Right ventricle myocardium inferior (tissue), 1 donor: ENCODE results near the gene HMX3. TPM values are rescaled to one million over a fixed set of nuclear protein-coding genes. Genes with fewer than 3 reads are reported as not detected.
"Not testable (repeated sequence)": the region's sequence is repeated elsewhere in the genome, so short reads cannot be mapped to it uniquely, and the experiment has no call there.

Experiments used
- ATAC-seq: fragments of 200-7000 bp; cut with Tn5 transposase; one replicate; pipeline ENCODE4 v1.9.1; 2020; ENCODE audit warnings: mild to moderate bottlenecking, moderate library complexity
- DNase-seq: peaks from one replicate; pipeline ENCODE4 v3.0.0; 2021; ENCODE audit errors: missing footprints
- intact Hi-C: fragments of 100-400 bp; cut with DNase I; formaldehyde crosslinking; loops from one replicate; pipeline ENCODE4 v1.11.0; 2022
- total RNA-seq: library from RNA; stranded (reverse); fragmentation: NEBNext Ultra II Directional; extraction: Animal tissue kit (Norgen Biotek cat#: 25700); gene quantifications from one replicate; pipeline ENCODE4 v1.2.1, GENCODE V29; 2021
- donor health status: DM: no; HTN: yes; CAD: no; lungs with severe emphysema.

The HMX3 gene
- total RNA-seq, 1 donor from 2014 or later: not detected

DNA sequence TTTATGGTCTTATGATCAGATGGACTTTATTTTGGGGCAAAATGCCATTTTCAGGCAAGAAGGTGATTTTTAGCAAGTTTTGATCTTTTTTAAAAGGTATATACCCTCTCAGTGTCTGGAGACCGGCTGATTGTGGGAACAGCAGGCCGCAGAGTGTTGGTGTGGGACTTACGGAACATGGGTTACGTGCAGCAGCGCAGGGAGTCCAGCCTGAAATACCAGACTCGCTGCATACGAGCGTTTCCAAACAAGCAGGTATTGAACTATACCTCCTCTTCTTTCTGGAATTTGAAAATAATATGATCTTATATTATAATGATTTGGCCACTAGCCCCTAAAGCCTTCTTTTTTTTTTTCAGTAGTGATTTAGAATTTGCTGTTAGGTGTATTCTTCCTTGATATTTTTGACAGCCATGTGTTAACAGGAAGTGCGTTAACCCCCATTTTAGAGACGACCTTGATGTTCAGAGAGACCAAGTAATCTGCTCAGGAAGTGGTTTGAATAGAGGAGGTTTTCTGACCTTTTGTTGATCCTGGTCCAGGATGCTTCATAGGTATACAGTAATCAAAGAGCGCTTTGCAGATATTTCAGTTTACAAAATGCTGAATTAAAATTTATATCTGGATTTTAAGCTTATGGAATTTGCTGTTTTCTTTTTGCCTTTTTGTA, 24.7 kb downstream of the HMX3 start:
- DNase-seq: no peak
- intact Hi-C loops: no loop called here
- no peak for ATAC-seq

DNA sequence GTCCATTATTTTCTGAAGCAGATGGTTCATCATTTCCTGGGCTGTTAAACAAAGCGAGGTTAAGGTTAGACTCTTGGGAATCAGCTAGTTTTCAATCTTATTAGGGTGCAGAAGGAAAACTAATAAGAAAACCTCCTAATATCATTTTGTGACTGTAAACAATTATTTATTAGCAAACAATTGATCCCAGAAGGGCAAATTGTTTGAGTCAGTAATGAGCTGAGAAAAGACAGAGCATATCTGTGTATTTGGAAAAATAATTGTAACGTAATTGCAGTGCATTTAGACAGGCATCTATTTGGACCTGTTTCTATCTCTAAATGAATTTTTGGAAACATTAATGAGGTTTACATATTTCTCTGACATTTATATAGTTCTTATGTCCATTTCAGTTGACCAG, 28.5 kb downstream of the HMX3 start:
- intact Hi-C loops: no loop called here

DNA sequence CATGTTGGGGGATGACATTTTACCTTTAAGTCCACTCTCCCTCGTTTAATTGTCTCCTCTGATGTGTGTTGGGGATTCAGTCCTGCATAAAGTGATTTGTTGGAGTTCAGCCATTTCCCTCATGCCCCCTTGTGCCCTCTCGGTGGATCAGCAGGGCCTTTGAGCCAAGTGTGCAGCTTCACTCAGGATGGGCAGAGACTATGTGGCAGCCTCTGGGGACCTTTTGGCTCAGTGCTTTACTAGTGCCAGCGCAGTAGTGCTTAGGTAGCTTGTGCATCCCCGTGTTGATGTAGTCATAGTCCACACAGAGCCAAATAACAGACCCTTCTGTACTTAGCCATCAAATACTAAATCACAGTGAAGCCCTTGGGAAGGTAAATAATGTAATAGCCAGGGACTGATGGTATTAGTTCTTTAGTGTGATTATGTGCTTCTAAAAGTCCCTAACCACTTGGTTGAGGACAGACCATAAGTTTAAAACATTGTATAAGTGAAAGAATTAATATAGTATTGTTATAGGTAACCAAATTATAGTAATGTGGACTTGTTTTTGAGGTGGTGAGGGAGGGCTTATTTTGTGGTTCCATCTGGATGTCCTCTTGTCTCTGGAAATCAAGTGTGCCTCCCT, 29.8 kb downstream of the HMX3 start:
- no peak for DNase-seq
- intact Hi-C loops: no loop called here
- no peak for ATAC-seq

More for the DNA sequence above, 28.5 kb downstream of the HMX3 start:
- ATAC-seq: no peak
- no peak for DNase-seq

DNA sequence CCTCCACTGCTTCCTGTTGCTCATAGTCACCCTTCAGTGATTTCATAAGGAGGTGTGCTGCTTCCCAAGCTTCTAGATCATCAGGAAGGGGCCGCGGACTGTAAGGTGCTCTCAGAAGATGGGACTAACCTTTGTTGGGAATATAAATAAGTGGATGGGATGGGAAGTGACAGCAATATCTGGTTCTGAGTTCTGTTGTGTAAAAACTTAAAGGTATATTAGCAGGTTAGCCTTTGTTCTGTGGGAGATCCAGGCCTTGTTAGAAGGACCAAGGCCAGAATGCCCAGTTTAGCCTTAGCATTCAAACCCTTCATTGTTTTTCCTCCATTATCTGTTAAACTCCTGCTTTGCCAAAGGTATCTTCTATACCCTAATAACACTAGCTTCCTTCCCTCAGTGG, 30.8 kb downstream of the HMX3 start:
- ATAC-seq (no peak), DNase-seq (no peak)
- intact Hi-C loops: no loop called here

DNA sequence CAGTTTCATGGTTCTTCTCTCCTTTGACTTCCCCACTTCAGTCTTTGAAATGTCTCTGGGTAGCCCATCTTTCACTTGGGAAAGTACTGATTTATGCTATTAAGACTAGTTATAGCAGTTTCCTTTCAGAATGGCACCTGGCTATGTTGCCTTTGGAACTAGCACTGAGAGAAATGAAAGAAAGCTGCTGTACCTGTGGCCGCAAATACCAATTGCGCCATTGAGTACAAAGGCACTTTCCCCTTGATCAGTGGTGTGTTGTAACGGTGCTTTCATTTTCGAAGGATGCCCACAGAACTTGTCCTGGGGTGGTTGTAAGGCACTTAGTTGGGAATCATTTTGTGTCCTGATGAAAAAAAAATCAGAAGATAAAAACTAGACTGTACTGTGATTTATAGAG, 35.2 kb downstream of the HMX3 start:
- intact Hi-C loops: no loop called here
- DNase-seq (no peak), ATAC-seq (no peak)

DNA sequence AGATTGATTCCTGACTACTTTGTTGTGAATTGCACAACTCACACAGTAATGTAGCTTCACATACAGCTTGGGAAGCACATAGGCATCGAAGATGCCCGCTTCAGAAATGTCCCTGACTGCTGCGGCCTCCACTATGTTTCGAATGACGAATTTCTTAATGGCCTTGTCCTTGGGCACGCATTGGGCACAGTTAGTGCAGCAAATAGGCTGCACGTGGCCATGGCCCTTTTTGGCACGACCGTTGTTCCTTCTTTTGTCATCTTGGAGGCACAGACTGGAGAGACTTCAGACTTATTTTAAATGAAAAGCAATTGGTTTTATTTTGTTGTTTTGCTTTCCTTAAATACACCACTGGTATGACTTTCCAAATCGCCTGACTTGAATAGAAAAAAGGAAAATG, 35.8 kb downstream of the HMX3 start:
- DNase-seq, ATAC-seq, intact Hi-C loops: not testable (repeated sequence)

DNA sequence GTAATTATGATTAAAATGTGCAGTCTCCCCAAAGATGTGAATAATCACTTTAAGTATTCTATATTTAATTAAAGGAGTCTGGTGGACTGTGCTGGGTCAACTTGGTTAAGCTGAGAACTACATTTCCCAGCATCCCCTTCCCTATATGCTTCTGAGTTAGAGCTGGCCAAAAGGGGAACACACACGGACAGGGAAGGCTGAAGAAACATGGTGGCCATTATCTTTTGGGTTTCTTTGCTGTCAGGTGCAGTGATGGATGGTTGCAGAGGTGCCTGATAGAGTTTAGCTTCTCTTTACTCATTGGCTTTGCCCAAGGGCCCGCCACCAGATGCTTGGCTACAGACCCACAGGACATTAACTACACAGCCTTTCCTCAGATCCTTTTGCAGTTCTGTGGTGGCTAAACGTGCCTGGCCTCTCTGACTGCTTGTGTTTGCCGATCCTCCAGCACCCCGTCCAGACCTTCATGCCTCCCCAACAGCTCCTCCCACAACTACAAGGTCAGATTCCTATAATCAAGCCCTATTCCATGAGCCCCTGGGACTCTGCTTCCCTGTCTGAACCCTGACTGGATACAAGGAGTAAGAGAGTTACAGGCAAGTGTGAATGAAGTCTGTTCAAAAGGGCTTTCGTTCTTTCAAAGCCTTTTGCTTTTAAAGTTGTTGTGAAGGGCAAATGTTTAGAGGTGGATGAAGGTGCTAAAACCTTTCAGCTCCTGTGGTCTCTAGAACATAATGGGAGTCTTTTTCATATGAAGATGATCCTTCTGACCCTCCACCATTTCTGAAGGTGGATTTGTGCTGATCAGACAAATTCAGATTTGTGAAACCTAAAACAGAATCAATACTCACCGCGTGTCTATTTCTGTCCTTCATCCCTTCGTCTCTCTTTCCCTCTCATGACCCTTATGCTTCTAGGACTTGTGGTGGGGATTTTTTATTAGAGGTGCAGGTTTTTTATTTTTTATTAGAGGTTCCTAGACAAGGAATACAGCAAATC, 39.9 kb downstream of the HMX3 start:
- intact Hi-C loops: no loop called here
- no peak for ATAC-seq
- DNase-seq: no peak

DNA sequence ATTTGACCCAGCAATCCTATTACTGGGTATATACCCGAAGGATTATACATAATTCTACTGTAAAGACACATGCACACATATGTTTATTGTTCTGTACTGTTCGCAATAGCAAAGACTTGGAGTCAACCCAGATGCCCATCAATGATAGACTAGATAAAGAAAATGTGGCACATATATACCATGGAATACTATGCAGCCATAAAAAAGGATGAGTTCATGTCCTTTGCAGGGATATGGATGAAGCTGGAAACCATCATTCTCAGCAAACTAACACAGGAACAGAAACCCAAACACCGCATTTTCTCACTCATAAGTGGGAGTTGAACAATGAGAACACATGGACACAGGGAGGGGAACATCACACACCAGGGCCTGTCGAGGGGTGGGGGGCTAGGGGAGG, 42.6 kb downstream of the HMX3 start:
- intact Hi-C loops: not testable (repeated sequence)

DNA sequence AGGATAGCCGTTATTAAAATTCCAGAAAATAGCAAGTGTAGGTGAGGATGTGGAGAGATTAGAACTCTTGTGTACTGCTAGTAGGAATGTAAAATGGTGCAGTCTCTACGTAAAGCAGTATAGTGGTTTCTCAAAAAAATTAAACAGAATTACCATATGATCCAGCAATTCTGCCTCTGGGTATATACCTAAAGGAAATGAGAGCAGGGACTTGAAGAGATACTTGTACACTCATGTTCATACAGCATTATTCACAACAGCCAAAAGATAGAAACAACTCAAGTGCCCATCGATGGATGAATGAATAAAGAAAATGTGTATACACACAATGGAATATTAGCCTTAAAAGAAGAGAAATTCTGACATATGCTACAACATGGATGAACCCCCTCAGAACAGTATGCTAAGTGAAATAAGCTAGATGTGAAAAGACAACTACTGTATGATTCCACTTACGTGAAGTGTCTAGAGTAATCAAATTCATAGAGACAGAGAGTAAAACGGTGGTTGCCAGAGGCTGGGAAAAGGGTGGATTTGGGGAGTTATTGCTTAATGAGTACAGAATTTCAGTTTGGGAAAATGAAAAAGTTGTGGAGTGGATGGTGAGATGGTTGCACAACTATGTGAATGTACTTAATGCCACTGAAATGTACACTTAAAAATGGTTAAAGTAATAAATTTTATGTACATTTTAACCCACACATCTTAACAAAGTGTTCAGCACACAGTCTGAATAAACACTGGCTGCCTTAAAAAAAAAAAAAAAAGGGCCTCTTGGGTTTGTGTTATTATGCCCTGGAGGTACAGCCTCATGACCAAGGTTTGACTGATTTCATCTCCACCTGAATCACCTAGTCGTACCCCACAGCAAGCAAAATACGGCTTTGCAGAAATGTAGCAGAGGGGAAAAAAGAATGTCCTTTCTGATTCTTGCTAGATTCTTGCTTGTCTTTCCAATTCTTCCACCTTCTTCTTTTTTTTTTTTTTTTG, 44.6 kb downstream of the HMX3 start:
- ATAC-seq (no peak), DNase-seq (no peak)
- intact Hi-C loops: no loop called here

More for the DNA sequence above, 42.6 kb downstream of the HMX3 start:
- not testable (repeated sequence) for DNase-seq, ATAC-seq

DNA sequence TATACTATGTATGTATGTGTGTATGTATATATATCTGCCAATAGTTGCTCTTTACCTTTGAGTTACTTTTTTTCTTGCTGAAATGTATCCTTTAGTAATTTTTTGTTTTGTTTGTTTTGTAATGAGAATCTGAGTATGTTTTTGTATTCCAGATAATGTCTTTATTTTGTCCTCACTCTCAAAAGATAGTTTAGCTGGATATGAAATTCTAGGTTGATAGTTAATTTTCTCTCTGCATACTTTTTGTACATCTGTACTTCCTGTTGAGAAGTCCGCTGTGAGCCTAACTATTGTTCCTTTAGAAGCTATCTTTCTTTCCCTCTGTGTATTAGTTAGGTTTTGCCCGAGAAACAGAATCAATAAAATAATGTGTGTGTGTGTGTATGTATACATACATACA, 48.0 kb downstream of the HMX3 start:
- ATAC-seq (no peak), DNase-seq (no peak)
- intact Hi-C loops: no loop called here

DNA sequence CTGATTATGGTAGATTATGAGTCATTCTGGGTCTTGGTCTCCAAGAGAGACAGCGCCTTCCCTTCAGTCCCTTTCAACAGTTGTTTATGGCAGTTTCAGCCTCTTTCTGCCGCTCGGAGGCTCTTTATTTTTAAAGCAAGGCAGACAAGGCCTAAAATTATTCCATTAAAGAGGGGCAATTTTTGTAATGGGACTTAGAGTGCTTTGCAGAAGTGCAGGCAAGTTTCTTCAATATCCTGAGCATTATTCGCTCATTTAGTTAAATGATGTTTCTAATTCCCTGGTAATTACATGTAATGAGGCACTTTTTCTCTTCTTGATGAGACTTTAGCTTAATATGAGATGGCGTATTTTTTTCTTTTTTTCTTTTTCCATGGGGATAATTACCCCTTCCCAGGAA, 52.0 kb downstream of the HMX3 start:
- no peak for DNase-seq
- intact Hi-C loops: no loop called here
- no peak for ATAC-seq

Other genes starting within 250 kb of the HMX3 start
- gene FAM24A, start 225.4 kb upstream of the HMX3 start, total RNA-seq: not detected
- gene C10orf88, start 181.7 kb upstream of the HMX3 start, total RNA-seq: 4.1 TPM
- 1.5 TPM for gene PSTK, start 155.6 kb upstream of the HMX3 start, total RNA-seq
- 12.0 TPM for gene IKZF5, start 127.2 kb upstream of the HMX3 start, total RNA-seq
- gene ACADSB, start 127.0 kb upstream of the HMX3 start, total RNA-seq: 72.9 TPM
- not detected for gene HMX2, start 12.2 kb downstream of the HMX3 start, total RNA-seq
- 37.7 TPM for gene BUB3, start 18.4 kb downstream of the HMX3 start, total RNA-seq